GM21717 (cell line): ENCODE measurements around the gene SLC24A5.
A peak's percentile ranks its signal among the peaks of the same experiment; 100 is the strongest.

Source experiments
- ATAC-seq: cut with Tn5 transposase; IDR thresholded peaks from one replicate; pipeline ENCODE4 v1.9.1; 2021; ENCODE audit warnings: mild to moderate bottlenecking, moderate library complexity; ENCODE audit not compliant: unreplicated experiment

The SLC24A5 gene

GRCh38 chr15:48109856-48110531 is 10.8 kb upstream of the SLC24A5 start:
- ATAC-seq, result no peak

DNA sequence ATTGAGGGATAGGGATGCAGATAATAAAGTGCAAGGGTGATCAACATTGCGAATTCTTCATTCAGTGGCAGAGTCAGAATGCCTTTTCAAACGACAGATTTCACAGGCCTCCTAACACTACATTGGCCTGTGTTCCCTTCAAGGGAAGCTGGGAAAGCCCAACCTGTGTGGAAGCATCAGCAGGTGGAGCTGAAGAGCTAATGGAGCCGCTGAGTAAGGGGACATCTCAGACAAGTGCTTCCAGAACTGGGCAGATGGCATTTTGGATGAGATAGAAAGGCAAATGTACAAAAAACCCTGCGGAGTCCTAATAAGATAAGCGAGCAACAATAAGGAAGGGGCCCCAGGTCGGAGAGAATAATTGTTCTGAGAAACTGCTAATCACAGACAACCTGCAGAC is 8.5 kb upstream of the SLC24A5 start:
- no peak for ATAC-seq

GRCh38 chr15:48119277-48119676 is 1.5 kb upstream of the SLC24A5 start:
- no peak for ATAC-seq

- no peak for ATAC-seq
Observed at GRCh38 chr15:48121849-48122248, 1.1 kb downstream of the SLC24A5 start.

DNA sequence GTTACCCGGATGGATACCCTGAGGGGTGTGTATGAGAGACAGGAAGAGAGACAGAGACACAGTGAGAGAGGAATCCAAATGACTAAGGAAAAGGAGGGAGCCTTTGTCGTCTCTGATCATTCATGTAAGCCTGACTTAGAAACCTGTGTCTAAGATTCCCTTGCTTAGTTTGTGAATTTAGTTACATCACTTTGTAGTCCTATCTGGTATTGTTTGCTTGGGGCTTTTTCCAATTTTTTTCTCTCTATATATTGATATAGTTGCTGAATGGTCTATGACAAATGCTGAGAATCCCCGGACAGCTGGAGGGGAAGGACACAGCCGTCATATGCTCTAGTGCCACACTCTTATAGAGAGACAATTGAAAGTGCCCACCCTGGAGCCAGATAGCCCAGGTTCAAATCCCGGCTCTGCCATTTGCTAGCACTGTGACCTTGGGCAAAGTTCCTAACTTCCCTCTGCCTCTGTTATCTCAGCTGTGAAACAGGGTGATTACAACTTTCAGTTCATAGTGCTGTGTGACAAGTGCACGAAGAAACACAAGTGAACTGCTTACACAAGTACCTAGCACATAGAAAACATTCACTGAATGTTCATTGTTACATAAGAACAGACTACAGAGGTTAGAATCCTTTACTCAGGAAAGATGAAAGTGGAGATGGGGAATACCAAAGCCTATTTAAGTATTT is 6.0 kb downstream of the SLC24A5 start:
- no peak for ATAC-seq

DNA sequence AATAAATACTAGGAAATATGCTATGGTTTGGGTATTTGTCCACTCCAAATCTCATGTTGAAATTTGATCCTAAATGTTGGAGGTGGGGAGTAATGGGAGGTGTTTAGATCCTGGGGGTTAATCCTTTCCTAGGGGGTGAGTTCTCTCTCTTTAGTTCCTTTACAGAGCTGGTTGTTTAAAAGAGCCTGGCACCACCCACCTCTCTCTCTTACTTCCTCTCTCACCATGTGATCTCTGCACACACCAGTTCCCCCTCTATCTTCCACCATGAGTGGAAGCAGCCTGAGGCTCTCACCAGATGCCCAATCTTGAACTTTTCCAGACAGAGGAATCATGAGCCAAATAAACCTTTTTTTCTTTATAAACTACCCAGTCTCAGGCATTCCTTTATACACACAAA is 10.5 kb downstream of the SLC24A5 start:
- ATAC-seq, result no peak

DNA sequence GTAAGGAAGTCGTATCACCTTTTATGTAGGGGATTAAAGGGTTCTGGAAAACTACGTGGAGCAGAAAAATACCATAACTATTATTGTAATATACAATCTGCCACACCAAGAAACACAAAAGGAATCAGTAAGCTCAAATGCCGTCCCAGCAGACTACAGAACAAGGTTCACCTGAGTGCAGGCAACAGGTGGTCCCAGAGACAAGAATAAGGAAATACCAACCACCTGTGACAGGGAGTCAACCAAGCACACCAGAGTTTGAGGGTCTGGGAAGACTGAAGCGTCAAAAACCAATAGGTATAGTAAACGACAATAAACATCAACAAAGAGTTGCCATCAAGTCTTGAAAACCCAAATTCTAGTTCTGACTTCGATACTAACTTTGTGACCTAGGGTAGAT is 12.1 kb downstream of the SLC24A5 start:
- ATAC-seq, result no peak

DNA sequence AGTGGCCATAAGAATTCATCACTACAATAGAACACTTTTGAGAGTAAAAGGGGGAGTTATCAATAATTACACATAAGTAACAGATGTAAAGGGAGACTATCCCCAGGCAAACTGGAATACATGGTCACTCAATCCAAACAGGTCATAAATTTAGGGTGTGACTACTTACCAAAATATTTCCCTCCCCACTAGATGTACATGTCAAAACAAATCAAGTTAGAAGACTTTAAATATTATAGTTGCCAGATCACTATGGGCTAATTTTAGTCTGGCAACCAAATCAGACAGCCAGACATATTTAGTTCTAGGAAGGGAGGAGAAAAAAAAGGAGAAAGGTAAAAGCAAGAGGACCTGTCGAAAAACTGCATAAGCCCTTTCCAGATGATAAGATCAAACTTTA is 23.1 kb downstream of the SLC24A5 start:
- ATAC-seq, result no peak

DNA sequence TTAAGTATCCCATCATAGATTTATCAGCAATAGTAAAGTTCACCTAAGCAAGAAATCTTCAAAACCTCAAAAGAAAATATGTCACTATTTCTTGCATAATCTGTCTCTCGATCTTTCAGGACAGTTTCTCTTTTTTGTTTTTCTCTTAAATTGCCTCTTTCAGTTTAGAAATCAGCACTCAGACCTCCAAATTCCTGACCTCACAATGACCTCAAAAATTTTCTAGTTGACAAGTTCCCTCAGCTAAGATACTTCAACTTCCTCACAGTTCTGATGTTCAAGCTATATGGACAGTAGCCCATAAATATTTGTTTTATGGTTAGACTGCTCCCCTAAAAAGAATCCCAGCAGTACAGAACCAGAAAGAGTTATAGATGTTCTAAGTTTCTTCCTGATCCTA is 24.1 kb downstream of the SLC24A5 start:
- ATAC-seq, result peak; percentile 58

DNA sequence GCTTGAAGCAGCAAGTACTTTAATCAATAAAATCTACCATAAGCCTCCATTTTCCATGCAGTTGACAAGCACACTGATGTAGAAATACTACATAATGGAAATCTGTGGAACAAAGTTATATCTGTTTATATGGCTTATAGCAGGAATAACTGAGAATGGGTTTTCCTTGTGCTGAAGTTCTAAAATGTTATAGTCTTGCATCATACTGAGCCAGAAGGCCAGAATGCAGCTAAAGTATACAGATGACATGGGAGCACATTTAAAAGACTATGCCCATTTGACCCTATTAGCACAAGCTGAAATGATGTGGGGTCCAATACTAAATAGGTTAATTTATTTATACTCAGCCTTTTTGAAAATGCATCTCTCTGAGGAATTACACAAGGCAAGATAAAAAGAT is 25.1 kb downstream of the SLC24A5 start:
- ATAC-seq, result no peak

GRCh38 chr15:48147358-48147757 is 26.6 kb downstream of the SLC24A5 start:
- ATAC-seq, result no peak

GRCh38 chr15:48149858-48150257 is 29.1 kb downstream of the SLC24A5 start:
- no peak for ATAC-seq

DNA sequence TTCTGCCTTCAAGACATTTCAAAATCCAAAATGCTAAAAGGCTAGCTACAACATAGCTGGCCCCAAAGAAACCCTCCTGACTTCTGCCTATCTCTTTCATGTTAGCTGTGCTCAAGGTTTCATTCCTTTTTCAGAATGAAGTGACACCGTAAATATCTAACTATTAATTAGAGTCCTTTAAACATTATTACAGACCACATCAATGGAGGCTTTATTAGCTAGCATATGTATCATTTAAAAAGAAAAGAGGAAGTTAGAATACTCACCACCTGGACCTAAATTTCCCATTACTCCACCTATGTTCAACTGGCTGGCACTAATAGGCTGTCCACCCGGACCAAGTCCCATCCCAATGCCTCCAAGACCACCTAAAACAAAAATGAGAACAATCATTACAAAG is 32.7 kb downstream of the SLC24A5 start:
- no peak for ATAC-seq

DNA sequence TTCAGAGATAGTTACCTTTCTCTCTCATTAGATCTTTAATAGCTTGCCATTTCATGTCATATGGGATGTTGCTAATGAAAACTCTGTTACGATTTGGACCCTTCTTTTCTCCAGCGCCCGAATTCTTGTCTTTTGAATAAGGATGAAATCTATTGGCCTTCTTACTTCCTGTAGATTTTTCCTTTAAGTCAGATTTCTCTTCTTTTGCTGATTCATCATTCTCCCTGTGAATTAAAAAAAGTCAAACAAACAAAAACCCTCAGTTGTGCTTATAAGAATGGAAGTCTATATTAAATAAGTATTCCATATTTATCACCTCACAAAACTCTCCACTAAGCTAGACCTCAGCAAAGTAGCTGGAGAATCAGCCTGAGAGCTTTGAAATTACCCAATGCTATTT is 47.8 kb downstream of the SLC24A5 start:
- ATAC-seq, result no peak

DNA sequence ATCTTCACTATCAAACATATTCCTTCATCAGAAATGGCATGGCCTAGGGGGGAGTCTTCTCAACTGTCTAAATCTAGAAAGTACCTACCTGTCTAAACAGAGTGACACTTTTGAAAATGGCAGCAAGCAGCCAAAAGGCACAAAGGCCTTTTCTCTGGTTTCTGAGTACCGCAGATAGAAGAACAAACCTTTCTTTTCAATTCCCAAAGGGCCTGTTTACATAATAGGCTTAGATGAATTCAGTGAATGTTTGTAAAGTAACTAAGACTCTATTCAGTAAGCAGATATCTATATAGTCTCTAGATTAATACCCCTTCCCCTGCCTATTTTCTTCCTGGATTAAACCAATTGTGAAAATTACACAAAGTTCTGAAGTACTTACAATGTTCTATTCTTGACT is 50.2 kb downstream of the SLC24A5 start:
- ATAC-seq, result no peak

GRCh38 chr15:48175126-48175525 is 54.3 kb downstream of the SLC24A5 start:
- no peak for ATAC-seq

DNA sequence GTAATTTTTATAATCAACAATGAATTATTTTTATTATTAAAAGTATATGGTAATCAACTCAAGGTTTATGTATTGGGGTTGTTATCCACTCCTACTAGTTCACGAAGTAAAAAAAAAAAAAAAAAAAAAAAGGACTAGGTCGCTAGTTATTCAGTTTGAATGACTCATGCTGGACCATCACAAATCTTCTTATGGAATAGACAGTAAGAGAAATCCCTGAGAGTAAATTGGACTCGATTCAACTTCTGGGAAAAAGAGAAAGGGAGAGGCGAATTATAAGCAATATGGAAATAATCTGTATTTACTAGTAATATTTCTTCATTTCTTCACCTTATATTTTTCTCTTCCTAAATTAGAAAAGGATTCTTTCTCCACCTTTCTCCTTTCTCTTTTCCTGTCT is 55.3 kb downstream of the SLC24A5 start:
- ATAC-seq, result no peak

DNA sequence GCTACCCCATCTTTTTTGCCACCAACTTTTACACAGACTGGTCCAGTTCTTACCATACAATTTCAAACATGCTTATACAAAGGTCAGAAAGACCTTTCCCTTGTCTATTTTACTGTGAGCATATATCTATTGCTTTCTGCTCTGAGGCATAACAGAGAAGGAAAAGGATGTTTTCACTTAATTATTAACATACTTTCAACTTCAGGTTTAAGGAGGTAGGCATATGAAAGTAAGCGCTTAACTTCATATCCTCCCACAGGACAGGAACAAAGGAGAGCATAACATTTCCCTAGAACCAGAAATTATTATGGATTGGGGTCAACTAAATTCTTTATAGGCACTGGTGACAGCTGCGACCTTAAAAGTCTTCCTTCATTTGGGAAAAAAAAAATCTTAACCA is 56.2 kb downstream of the SLC24A5 start:
- no peak for ATAC-seq

DNA sequence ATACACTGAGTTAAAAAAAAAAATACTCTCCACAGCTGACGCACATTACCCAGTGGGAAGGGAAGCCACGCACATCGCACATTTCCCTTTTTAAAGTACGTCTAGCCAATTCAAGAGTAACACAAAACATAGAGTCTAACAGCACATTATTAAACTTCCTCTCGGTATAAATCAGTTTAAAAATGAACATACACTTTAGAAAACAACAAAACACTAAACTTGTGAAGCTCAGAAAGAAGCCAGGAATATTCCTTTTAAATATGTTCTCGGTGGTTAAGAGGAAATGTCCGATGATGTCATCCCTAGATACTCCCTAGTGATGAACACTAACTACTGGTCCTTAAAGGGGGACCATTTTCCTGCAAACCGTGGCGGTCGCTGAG is 56.6 kb downstream of the SLC24A5 start:
- ATAC-seq, result peak; percentile 78

DNA sequence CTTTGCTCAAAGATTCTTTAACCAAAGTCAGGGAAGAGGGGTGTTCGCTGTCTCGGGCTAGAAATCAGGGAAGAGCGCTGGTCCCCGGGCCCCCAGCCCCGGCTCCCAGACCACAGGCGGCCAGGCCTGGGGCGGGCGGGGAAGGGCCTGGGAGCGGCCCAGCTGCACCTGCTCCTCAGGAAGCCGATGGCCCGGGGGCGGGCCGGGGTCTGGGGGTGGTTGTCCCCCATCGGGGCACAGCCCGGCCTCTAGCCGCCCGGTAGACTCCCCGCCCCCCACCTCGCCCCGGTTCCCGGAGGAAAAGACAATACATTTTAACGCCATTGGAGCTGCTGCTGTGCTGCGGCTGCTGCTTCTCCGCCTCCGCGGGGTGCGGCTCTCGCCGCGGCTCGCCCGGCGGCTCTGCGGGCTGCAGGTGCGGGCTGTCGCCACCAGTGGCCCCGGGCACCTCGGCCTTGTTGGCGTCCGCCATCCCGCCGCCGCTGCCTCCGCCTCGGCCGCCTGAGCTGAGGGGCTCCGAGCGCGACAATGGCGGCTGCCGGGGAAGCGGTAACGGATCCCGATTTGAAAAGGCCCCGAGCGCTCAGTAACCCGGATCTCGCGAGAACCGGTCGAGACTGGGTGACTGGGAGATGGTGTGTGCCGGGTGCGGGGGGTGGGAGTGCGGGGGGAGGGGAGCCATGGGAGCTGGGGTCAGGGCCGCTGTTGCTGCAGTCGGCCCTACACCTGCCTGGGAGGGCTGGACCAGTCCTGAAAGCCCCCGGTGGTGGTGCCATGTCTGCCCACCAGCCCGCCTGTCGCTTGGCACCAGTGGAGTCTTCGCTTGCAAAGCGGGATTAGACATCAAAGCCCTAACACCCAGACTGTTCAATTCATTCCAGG is 57.2 kb downstream of the SLC24A5 start, which contains the start of gene MYEF2:
Gene MYEF2 (minus strand): TSS at position 530 of the 882 bp plus-strand sequence. CDS start 58 bp downstream, at position 472.
- ATAC-seq, result peak; percentile 76

DNA sequence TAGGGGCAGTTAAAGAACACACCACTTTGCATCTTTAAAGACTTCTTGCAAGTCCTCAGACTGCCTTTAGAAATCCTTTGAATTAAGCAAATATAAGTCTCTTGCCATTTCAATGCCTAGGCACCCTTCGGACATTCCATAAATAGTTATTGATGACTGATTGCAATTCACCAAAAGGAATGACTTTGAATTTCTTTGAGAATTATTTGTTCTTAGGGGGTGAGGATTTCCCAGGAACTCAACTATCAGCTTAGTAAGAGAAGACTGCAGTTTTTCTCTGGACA is 57.8 kb downstream of the SLC24A5 start:
- no peak for ATAC-seq

DNA sequence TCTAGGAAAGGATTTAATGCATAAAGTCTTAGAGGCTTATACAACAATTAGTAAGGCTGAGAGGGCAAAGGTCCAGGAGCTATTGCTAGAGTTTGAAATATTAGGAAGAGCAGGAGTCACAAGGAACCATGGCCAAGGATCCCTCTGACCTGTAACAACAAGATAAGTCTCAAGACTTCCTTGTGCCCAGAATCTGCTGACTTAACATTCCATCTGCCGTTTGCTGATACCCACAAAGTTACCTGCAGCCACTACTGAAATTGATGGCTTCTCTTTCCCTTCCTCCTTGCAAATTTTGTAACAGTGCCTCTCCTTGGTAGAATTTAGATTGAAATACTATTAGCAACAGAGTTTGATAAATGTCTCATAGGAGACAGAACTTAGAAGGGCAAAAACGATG is 62.0 kb downstream of the SLC24A5 start:
- no peak for ATAC-seq
